Effector memory CD4-positive, alpha-beta T cell (primary cell): ENCODE results near the gene CHST6.

Source experiments
- DNase-seq, 3 donors: peaks; one replicate each; pipeline ENCODE4 v3.0.0-alpha.2; 2020
- H3K27ac ChIP-seq: 2 replicates; pipeline ENCODE4 v1.7.0; 2013; ENCODE audit warnings: mild to moderate bottlenecking, low read length, moderate library complexity; ENCODE audit not compliant: insufficient read depth, poor library complexity, severe bottlenecking
- H3K27me3 ChIP-seq: replicated peaks from 2 replicates; pipeline ENCODE4 v1.7.0; 2013; ENCODE audit warnings: mild to moderate bottlenecking, low read length; ENCODE audit not compliant: insufficient read depth, control insufficient read depth, poor library complexity, severe bottlenecking
- H3K36me3 ChIP-seq: 2 replicates; pipeline ENCODE4 v1.7.0; 2013; ENCODE audit warnings: mild to moderate bottlenecking, low read length, moderate library complexity; ENCODE audit not compliant: control insufficient read depth, insufficient read depth
- H3K4me1 ChIP-seq: 2 replicates; pipeline ENCODE4 v1.7.0; 2013; ENCODE audit warnings: low read length, mild to moderate bottlenecking; ENCODE audit not compliant: control insufficient read depth, insufficient read depth, poor library complexity, severe bottlenecking
- H3K4me3 ChIP-seq: 2 replicates; pipeline ENCODE4 v1.7.0; 2013; ENCODE audit warnings: low read length, low read depth, mild to moderate bottlenecking; ENCODE audit not compliant: insufficient read depth, poor library complexity, severe bottlenecking
- H3K9me3 ChIP-seq: 2 replicates; pipeline ENCODE4 v1.7.0; 2013; ENCODE audit warnings: mild to moderate bottlenecking, low read length, moderate library complexity; ENCODE audit not compliant: control insufficient read depth

CHST6 gene

DNA sequence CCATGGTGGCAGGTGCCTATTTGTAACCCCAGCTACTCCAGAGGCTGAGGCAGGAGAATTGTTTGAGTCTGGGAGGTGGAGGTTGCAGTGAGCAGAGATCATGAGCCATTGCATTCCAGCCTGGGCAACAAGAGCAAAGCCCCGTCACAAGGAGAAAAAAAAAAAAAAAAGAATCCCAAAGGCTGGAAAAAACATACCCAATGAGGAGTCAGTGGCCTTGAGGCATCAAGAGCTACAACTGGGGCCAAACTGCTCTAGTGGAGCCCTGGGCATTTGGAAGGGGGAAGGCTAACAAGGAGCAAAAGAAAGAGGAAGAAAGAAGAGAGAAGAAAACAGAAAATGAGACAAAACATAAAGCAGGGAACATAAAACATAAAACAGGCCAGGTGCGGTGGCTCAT lies 6.9 kb downstream of the CHST6 start:
- H3K4me3 ChIP-seq: no peak overlapping the region
- no peaks in the 10 kb centered on the region for H3K4me1 ChIP-seq
- no peaks in the 10 kb centered on the region for H3K27me3 ChIP-seq
- no peaks in the 10 kb centered on the region for H3K9me3 ChIP-seq
- no peak overlapping the region for H3K27ac ChIP-seq
- no peak for DNase-seq
- no peaks in the 10 kb centered on the region for H3K36me3 ChIP-seq

DNA sequence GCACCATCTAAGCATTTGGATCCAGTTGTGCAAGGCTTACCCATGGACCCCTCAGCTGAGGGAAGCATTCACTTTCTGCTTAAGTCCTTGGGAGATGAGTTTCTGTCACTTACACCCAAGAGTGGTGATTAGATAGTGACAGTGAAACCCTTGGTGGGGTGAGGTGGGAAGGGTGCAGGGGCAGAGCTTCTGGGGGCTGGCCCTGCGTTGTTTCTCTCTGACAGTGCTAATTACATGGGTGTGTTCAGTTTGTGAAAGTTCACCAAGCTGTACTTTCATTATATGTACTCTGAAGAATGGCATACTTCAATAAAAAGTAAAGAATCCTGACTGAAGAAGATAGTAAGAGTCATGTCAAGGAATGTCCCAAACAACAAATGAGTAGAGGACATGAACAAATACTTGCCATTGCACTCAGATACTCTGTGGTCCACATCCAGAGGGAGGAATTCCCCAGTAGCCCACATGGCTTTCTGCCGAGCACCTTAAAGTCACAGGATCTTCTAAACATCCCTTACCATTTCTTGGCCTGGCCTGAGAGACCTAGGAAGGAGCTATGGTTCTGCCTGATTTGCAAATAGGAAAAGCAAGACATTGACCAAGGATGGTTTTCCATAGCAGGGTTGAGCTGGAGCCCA lies 8.4 kb downstream of the CHST6 start:
- no peak overlapping the region for H3K27ac ChIP-seq
- H3K4me3 ChIP-seq: no peak overlapping the region
- no peaks in the 10 kb centered on the region for H3K36me3 ChIP-seq
- H3K4me1 ChIP-seq: no peaks in the 10 kb centered on the region
- no peaks in the 10 kb centered on the region for H3K9me3 ChIP-seq
- DNase-seq: no peak
- H3K27me3 ChIP-seq: no peaks in the 10 kb centered on the region

DNA sequence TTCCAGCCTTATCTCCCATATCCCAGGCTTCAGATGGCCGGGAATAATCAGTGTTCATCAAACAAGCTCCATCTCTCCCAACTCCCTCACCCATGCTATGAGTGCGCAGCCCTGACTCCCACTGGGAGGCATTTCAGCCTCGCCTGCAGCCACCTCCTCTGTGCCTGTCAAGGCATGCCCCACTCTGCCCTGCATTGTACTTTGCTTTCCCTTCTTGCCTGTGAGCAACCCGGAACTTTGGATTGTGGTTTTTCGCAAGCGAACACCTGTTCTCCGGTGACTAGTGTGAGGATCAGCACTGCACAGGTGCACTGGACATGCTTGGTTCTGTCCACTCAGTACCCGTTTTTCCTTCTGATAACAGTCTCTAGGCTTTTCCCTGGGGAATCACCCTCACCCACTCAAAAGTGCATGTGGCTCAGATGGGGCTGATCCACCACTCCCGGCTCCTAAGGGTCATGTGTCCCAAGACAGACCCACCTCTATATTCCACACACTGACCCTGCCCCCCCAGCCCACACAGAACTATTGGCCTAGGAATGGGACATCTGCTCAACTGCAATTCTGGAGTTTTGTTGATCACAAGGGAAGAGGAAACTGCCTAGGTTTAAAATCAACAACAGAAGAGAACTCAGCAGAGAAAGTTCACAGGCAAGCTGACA lies 9.1 kb downstream of the CHST6 start:
- Histone ChIP-seq H3K36me3 (no peaks in the 10 kb centered on the region), H3K4me1 (no peaks in the 10 kb centered on the region), H3K4me3 (no peak overlapping the region), H3K9me3 (no peaks in the 10 kb centered on the region), H3K27me3 (no peaks in the 10 kb centered on the region), H3K27ac (no peak overlapping the region)
- no peak for DNase-seq

DNA sequence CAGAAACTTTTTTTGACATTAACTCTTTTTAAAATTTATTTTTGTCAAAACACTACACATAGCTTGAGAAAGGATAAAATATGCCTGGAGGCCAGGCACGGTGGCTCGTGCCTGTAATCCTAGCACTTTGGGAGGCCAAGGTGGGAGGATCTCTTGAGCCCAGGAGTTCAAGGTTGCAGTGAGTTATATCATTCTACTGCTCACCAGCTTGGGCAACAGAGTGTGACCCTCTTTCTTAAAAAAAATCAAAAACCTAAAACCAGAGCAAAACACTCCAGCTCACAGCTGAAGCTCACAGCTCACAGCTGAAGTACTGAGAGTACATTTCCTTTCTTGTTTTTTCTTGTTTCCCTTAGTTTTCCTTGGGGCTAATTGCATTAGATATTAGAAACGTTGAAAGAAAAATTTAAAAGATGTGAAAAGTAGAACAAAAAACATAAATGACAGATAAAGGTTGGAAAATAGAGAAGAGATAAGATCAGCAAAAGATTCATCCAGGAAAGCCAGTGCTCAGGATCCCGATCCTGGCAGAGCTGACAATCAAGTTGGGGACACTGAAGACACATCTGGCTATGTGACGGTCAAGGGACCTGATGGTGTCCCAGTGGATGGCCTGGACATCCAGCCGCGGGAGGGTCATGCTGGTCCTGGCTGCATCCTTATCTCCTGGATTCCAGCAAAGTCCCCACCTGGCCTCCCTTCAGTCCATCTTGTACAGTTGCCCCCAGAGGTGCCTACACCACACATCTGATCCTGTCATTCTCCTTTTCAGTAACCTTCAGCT lies 9.8 kb downstream of the CHST6 start:
- Histone ChIP-seq H3K9me3 (no peaks in the 10 kb centered on the region), H3K27me3 (no peaks in the 10 kb centered on the region), H3K36me3 (no peaks in the 10 kb centered on the region), H3K4me1 (no peaks in the 10 kb centered on the region), H3K27ac (no peak overlapping the region), H3K4me3 (no peak overlapping the region)
- DNase-seq: no peak

DNA sequence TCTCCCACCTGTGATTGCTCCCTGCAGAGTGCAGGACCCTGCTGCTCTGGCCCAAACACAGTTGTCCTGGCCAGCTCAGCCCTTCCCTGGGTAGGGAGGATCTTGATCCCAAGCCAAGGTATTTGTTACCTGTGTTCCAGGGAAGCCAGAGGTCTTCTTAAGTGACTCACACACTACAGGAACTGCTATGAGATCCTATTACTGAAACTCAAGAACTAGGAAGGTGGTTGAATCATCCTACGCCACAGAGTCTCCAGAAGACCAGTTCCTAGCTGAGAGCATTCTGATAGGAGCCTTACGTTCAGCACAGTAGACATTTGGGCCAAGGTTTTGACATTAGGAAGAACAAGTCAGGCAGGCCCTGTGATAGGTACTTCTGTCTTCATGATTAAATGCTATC lies 12.0 kb downstream of the CHST6 start:
- Histone ChIP-seq H3K36me3 (no peaks in the 10 kb centered on the region), H3K4me3 (no peak overlapping the region), H3K27ac (no peak overlapping the region), H3K9me3 (no peaks in the 10 kb centered on the region), H3K27me3 (no peaks in the 10 kb centered on the region), H3K4me1 (no peaks in the 10 kb centered on the region)
- DNase-seq: no peak

DNA sequence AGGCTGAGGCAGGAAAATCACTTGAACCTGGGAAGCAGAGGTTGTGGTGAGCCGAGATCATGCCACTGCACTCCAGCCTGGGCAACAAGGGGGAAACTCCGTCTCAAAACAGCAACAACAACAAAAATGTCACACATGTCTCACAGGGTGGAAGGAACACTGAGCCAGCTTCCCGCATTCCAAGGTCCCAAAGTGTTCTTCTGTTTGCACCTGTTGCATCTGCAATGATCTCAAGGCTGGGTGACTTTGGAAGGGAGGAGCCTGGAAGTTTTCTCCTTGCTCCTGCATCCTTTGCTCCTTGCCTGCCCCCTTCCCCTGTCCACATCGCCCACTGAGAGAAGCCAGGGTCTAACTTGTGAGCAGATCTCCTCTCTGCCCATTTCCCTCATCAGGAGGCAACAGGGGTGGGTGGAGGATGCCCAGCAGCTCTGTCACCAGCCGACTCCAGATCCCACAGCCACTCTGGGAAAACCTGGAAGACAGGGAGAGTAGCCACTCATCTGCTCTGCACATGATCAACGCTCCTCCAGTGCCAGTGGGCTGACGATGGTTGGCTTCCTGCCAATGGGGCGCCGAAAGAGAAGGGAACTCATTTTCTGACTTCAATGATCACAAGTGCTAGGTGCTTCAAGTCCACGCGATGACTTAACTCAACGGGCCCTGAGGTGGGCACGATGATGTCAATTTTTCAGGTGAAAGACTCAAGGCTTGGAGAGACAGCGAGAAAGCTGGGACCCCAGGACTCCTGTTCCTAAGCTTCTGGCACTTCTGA lies 12.6 kb downstream of the CHST6 start:
- H3K4me1 ChIP-seq: no peaks in the 10 kb centered on the region
- no peak overlapping the region for H3K27ac ChIP-seq
- no peaks in the 10 kb centered on the region for H3K9me3 ChIP-seq
- no peaks in the 10 kb centered on the region for H3K36me3 ChIP-seq
- no peak overlapping the region for H3K4me3 ChIP-seq
- no peak for DNase-seq
- no peaks in the 10 kb centered on the region for H3K27me3 ChIP-seq

DNA sequence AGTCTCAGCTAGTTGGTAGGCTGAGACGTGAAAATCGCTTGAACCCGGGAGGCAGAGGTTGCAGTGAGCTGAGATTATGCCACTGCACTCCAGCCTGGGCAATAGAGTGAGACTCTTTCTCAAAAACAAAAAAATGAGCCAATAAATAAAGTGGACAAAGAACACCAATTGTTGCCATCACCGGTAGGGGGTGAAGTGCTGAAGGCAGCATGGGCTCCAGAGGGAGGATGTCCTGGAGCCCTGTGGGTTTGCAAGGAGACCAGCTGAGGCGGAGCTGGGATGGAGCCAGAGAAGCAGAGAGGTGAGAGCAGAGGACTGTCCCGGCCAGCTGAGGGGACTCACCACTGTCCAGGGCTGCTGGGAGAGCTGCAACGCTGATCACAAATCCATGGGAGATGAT lies 13.8 kb downstream of the CHST6 start:
- no peak for DNase-seq
- no peaks in the 10 kb centered on the region for H3K36me3 ChIP-seq
- no peaks in the 10 kb centered on the region for H3K4me1 ChIP-seq
- H3K27ac ChIP-seq: no peak overlapping the region
- no peaks in the 10 kb centered on the region for H3K27me3 ChIP-seq
- no peak overlapping the region for H3K4me3 ChIP-seq
- no peaks in the 10 kb centered on the region for H3K9me3 ChIP-seq

DNA sequence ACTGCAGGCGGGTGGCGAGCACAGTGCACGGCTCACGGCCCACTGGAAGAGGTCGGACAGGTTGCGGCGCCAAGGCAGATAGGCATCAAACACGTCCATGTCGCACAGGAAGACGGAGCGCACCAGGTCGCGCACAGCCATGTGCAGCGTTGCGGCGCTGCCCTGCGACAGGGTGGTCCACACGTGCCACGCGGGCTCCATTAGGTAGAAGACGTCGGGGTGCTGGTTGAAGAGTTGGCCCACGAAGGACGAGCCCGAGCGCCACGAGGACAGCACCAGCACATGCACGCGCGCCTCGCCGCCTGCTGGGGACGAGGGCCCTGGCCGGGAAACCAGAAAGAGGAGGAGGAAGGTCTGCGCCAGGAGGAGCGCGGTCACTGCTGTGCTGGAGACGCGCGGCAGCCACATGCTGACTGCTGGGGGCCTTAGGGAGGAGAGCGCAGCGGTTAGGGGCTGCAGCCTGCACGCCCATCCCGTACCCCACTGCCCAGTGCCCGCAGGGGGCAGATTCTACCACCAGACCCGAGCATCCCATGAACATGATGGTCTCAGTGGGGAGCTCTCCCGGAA lies 15.7 kb downstream of the CHST6 start:
- Histone ChIP-seq H3K36me3 (no peaks in the 10 kb centered on the region), H3K9me3 (no peaks in the 10 kb centered on the region), H3K4me1 (no peaks in the 10 kb centered on the region), H3K27ac (no peak overlapping the region), H3K27me3 (no peaks in the 10 kb centered on the region), H3K4me3 (no peak overlapping the region)
- no peak for DNase-seq

DNA sequence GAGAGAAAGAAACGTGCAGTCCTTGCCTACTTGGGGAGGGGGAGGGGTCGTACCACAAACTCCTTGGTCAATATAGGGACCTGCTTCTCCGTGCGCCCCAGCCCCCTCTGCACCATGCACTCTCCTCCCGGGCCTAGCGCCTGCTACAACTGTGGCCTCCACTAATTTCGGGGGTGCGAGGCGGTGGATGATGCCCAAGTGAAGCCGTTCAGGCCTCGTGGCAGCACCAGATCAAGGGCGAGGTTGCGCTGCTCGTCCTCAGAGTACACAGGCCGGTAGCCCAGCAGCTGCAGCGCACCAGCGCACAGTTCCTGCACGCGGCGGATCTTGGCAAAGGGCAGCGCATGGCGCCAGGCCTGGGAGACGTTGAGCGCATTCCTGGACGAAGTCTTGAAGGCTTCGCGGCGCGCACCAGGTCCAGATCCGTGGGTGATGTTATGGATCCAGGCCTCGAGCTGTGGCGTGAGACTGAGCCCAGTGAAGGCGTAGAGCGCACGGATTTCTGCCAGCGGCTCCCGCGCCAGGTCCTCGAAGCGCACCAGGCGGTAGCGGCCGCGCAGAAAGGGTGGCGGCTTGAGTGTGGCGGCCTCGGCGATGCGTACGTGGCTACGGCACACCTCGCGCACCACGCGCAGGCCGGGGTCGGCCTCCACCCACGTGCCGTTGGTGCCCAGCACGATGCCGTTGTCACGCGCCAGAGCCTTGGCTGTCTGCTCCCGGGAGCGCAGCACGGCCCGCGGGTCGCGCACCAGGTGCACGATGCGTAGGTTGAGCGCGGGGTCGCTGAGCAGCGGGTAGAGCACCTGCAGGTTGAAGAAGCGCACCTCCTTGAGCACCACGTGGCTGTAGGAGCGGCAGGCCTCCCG lies 16.5 kb downstream of the CHST6 start:
- DNase-seq: no peak
- Histone ChIP-seq H3K4me3 (no peak overlapping the region), H3K9me3 (no peaks in the 10 kb centered on the region), H3K27me3 (no peaks in the 10 kb centered on the region), H3K36me3 (no peaks in the 10 kb centered on the region), H3K27ac (no peak overlapping the region), H3K4me1 (no peaks in the 10 kb centered on the region)
